HepG2 (cell line): Measurements from ENCODE around the gene ARHGAP26. TPM values are rescaled to one million over a fixed set of nuclear protein-coding genes. Genes with fewer than 3 reads are reported as not detected.

Experiments used
- ATF1 ChIP-seq: IDR thresholded peaks from 2 replicates; pipeline ENCODE4 v1.6.1; 2016; ENCODE audit warnings: mild to moderate bottlenecking, control low read depth
- CEBPB ChIP-seq: IDR thresholded peaks from 2 replicates; pipeline ENCODE4 v1.6.1; 2011; ENCODE audit warnings: low read depth, low read length, improper control_type of control experiment, borderline replicate concordance
- ETV5 ChIP-seq: IDR thresholded peaks from 2 replicates; pipeline ENCODE4 v1.6.1; 2018; ENCODE audit warnings: missing biosample characterization, missing genetic modification reagents, inconsistent platforms, borderline replicate concordance
- ISL2 ChIP-seq: sonication (generic); formaldehyde crosslinking; IDR thresholded peaks from 2 replicates; pipeline ENCODE4 v1.5.0; 2020; ENCODE audit warnings: missing genetic modification reagents
- KMT2A ChIP-seq: sonication (generic); formaldehyde crosslinking; IDR thresholded peaks from 2 replicates; pipeline ENCODE4 v1.4.0; 2020; ENCODE audit warnings: missing genetic modification reagents
- LCORL ChIP-seq, 2 experiments: fragments of 450-650 bp in 1 of 2; sonication (generic) in 1 of 2; formaldehyde crosslinking in 1 of 2; IDR thresholded peaks; 2 replicates each; pipeline versions ENCODE4 v1.5.0 to v1.6.1; 2017 to 2020; ENCODE audit warnings: antibody characterized with exemption in 1 of 2, missing genetic modification reagents in 1 of 2
- MTA3 ChIP-seq: sonication (generic); formaldehyde crosslinking; IDR thresholded peaks from 2 replicates; pipeline ENCODE4 v1.4.0; 2020; ENCODE audit warnings: missing genetic modification reagents
- MZF1 ChIP-seq: sonication (generic); formaldehyde crosslinking; IDR thresholded peaks from 2 replicates; pipeline ENCODE4 v1.8.1; 2023; ENCODE audit warnings: mild to moderate bottlenecking, missing genetic modification reagents, borderline replicate concordance
- NCOA1 ChIP-seq: sonication (generic); formaldehyde crosslinking; IDR thresholded peaks from 2 replicates; pipeline ENCODE4 v1.9.0; 2021; ENCODE audit warnings: missing genetic modification reagents
- NFKBIZ ChIP-seq: IDR thresholded peaks from 2 replicates; pipeline ENCODE4 v1.6.1; 2018; ENCODE audit warnings: missing genetic modification reagents, missing compliant biosample characterization
- NR2F6 ChIP-seq, 2 experiments: IDR thresholded peaks; 2 replicates each; pipeline ENCODE4 v1.6.1; 2016; ENCODE audit warnings: antibody characterized with exemption in 1 of 2, mild to moderate bottlenecking in 1 of 2
- RFXAP ChIP-seq: sonication (generic); formaldehyde crosslinking; IDR thresholded peaks from 2 replicates; pipeline ENCODE4 v1.4.0; 2020; ENCODE audit warnings: missing genetic modification reagents, borderline replicate concordance
- SAFB2 ChIP-seq: sonication (generic); formaldehyde crosslinking; IDR thresholded peaks from 2 replicates; pipeline ENCODE4 v1.5.1; 2020; ENCODE audit warnings: missing genetic modification reagents, low read depth, mild to moderate bottlenecking, borderline replicate concordance
- SOX6 ChIP-seq, 2 experiments: fragments of 450-650 bp in 1 of 2; sonication (generic) in 1 of 2; formaldehyde crosslinking in 1 of 2; IDR thresholded peaks; 2 replicates each; pipeline versions ENCODE4 v1.4.0 to v1.6.1; 2017 to 2020; ENCODE audit warnings: antibody characterized with exemption in 1 of 2, mild to moderate bottlenecking in 1 of 2, missing genetic modification reagents in 1 of 2
- SP4 ChIP-seq: sonication (generic); formaldehyde crosslinking; IDR thresholded peaks from 2 replicates; pipeline ENCODE4 v1.8.1; 2023; ENCODE audit warnings: mild to moderate bottlenecking, missing genetic modification reagents
- SPEN ChIP-seq: sonication (generic); formaldehyde crosslinking; IDR thresholded peaks from 2 replicates; pipeline ENCODE4 v1.5.1; 2020; ENCODE audit warnings: low read depth, mild to moderate bottlenecking, missing genetic modification reagents
- ZFAT ChIP-seq: sonication (generic); formaldehyde crosslinking; conservative IDR thresholded peaks from 2 replicates; pipeline ENCODE4 v1.8.1; 2023; ENCODE audit warnings: missing genetic modification reagents, inconsistent platforms
- ZNF143 ChIP-seq: sonication (generic); formaldehyde crosslinking; IDR thresholded peaks from 2 replicates; pipeline ENCODE4 v1.4.0; 2020; ENCODE audit warnings: missing genetic modification reagents
- ZNF180 ChIP-seq: sonication (generic); formaldehyde crosslinking; IDR thresholded peaks from 2 replicates; pipeline ENCODE4 v1.4.0; 2020; ENCODE audit warnings: low read depth, missing genetic modification reagents, borderline replicate concordance
- ZNF256 ChIP-seq: sonication (generic); formaldehyde crosslinking; conservative IDR thresholded peaks from 2 replicates; pipeline ENCODE4 v1.4.0; 2020; ENCODE audit warnings: missing genetic modification reagents
- ZNF264 ChIP-seq: sonication (generic); formaldehyde crosslinking; IDR thresholded peaks from 2 replicates; pipeline ENCODE4 v1.4.0; 2020; ENCODE audit warnings: missing genetic modification reagents
- ZNF430 ChIP-seq: sonication (generic); formaldehyde crosslinking; IDR thresholded peaks from 2 replicates; pipeline ENCODE4 v1.9.0; 2021; ENCODE audit warnings: mild to moderate bottlenecking, missing genetic modification reagents
- ZNF547 ChIP-seq: sonication (generic); formaldehyde crosslinking; IDR thresholded peaks from 2 replicates; pipeline ENCODE4 v1.5.1; 2020; ENCODE audit warnings: mild to moderate bottlenecking, missing genetic modification reagents
- ZNF569 ChIP-seq: sonication (generic); formaldehyde crosslinking; IDR thresholded peaks from 2 replicates; pipeline ENCODE4 v1.5.0; 2020; ENCODE audit warnings: mild to moderate bottlenecking, missing genetic modification reagents, moderate library complexity, borderline replicate concordance
- ZNF652 ChIP-seq: IDR thresholded peaks from 2 replicates; pipeline ENCODE4 v1.6.1; 2016; ENCODE audit warnings: low read depth, borderline replicate concordance
- ZNF678 ChIP-seq: sonication (generic); formaldehyde crosslinking; IDR thresholded peaks from 2 replicates; pipeline ENCODE4 v1.4.0; 2020; ENCODE audit warnings: mild to moderate bottlenecking, missing genetic modification reagents
- ZNF713 ChIP-seq: sonication (generic); formaldehyde crosslinking; IDR thresholded peaks from 2 replicates; pipeline ENCODE4 v1.4.0; 2020; ENCODE audit warnings: mild to moderate bottlenecking, missing genetic modification reagents
- ZNF737 ChIP-seq: sonication (generic); formaldehyde crosslinking; IDR thresholded peaks from 2 replicates; pipeline ENCODE4 v1.5.0; 2020; ENCODE audit warnings: missing genetic modification reagents, mild to moderate bottlenecking, borderline replicate concordance
- polyA plus RNA-seq, 8 experiments: library from polyadenylated mRNA; depleted of rRNA in 3 of 8; stranded (reverse) in 7 of 8; unstranded in 1 of 8; fragments of >200 nt; fragmentation: Illumina TruSeq in 4 of 8; extraction: Trizol in 4 of 8; gene quantifications; 2 replicates each; pipeline versions ENCODE4 v1.2.1 to v1.2.3, GENCODE V29; 2011 to 2016; ENCODE audit warnings: low read depth in 4 of 8, missing spikeins in 1 of 8, mixed read lengths in 1 of 8; ENCODE audit not compliant: insufficient read depth in 1 of 8
- total RNA-seq, 5 experiments: library from RNA; depleted of rRNA; stranded (reverse); fragments of >200 nt; fragmentation: Illumina TruSeq; extraction: Trizol; gene quantifications; 2 replicates each; pipeline ENCODE4 v1.2.3, GENCODE V29; 2016; ENCODE audit warnings: low read depth in 1 of 5
- TF ChIP-seq, protein P1 (sequence below): sonication (generic); formaldehyde crosslinking; conservative IDR thresholded peaks from 2 replicates; pipeline ENCODE4 v1.4.0; 2020; ENCODE audit warnings: mild to moderate bottlenecking, missing genetic modification reagents, moderate library complexity

ARHGAP26 gene
- total and polyA plus RNA-seq, 2 of the 13 experiments (the other 11 are each of a cell fraction or from before 2014, with no cell fraction given): 9.6 to 18.2 TPM

DNA sequence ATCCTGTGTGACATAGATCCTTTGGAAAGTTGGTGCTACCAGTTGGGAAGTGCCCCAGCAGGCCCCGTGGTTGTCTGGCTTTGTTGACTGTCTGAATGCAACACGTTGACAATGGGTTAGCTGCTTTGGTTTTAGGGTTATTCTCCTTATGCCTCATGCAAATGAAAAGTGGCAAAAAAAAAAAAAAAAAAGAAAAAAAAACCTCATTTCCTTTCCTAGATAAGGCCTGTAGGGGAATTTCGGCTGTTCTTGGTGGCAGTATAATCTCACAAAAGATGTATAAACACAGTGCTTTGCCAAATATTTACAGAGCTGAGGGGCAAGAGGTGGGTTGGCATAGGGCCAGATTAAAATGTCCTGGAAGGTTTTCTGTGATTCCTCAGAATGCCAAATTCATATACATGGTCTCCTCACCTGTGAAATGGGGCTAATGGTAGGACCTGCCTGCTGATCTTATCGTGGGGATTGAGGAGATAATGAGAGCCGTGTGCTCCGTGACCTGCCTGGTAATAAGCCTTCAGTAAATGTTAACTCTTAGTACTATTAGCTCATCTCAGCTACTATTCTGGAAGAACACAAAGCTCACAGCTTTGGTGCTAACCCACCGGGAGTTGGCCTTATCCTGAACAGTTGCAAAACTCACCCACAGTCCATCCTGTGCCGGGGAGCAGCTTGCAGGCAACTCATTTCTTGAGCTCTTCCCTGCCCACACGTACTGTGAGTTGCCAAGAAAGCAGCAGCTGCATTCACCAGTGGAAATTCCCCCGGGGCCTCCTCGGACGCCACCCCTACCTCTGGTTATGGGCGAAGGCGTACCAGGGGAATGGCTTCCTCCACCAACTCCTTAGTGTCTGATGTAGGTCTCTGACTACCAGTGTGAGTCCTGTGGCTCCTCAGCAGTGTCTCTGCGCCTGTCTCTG is 413.0 kb downstream of the ARHGAP26 start (continued):
- TF ChIP-seq MZF1 (no peak), ATF1 (CRISPR knock-in tag) (no peak), ZNF256 (CRISPR knock-in tag) (no peak), ETV5 (CRISPR knock-in tag) (no peak), ZNF264 (CRISPR knock-in tag) (no peak), ZNF547 (CRISPR knock-in tag) (no peak), ZNF678 (no peak), NFKBIZ (no peak), ISL2 (CRISPR knock-in tag) (no peak), KMT2A (no peak; the same call in 1 of the 2 replicates), NR2F6 (IDR thresholded peaks at IDR 0.05) (no peak), NR2F6 (CRISPR knock-in tag; IDR thresholded peaks at IDR 0.05) (peak; percentile 41; the same call in 1 of the 2 replicates), SAFB2 (CRISPR knock-in tag) (no peak), NCOA1 (CRISPR knock-in tag) (no peak), ZNF652 (CRISPR knock-in tag) (peak; percentile 75), SPEN (no peak), LCORL (IDR thresholded peaks at IDR 0.05) (peak; percentile 80), LCORL (CRISPR knock-in tag; IDR thresholded peaks at IDR 0.05) (peak; percentile 62; the same call in 1 of the 2 replicates), MTA3 (no peak), SP4 (CRISPR knock-in tag) (no peak), CEBPB (peak; percentile 74; the same call in 1 of the 2 replicates), ZFAT (CRISPR knock-in tag) (no peak), SOX6 (IDR thresholded peaks at IDR 0.05) (no peak), SOX6 (CRISPR knock-in tag; IDR thresholded peaks at IDR 0.05) (peak; percentile 54; the same call in 1 of the 2 replicates), RFXAP (no peak), ZNF430 (CRISPR knock-in tag) (0 out of 2 replicates have a peak, but pooled peaks have one; percentile 35), ZNF713 (no peak), ZNF737 (no peak), ZNF569 (CRISPR knock-in tag) (no peak), ZNF143 (no peak), ZNF180 (no peak)
- TF ChIP-seq, protein P1, sequence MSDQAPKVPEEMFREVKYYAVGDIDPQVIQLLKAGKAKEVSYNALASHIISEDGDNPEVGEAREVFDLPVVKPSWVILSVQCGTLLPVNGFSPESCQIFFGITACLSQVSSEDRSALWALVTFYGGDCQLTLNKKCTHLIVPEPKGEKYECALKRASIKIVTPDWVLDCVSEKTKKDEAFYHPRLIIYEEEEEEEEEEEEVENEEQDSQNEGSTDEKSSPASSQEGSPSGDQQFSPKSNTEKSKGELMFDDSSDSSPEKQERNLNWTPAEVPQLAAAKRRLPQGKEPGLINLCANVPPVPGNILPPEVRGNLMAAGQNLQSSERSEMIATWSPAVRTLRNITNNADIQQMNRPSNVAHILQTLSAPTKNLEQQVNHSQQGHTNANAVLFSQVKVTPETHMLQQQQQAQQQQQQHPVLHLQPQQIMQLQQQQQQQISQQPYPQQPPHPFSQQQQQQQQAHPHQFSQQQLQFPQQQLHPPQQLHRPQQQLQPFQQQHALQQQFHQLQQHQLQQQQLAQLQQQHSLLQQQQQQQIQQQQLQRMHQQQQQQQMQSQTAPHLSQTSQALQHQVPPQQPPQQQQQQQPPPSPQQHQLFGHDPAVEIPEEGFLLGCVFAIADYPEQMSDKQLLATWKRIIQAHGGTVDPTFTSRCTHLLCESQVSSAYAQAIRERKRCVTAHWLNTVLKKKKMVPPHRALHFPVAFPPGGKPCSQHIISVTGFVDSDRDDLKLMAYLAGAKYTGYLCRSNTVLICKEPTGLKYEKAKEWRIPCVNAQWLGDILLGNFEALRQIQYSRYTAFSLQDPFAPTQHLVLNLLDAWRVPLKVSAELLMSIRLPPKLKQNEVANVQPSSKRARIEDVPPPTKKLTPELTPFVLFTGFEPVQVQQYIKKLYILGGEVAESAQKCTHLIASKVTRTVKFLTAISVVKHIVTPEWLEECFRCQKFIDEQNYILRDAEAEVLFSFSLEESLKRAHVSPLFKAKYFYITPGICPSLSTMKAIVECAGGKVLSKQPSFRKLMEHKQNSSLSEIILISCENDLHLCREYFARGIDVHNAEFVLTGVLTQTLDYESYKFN (CRISPR knock-in tag): peak; percentile 70
